Stimulated activated effector memory CD8-positive, alpha-beta T cell treated with anti-CD3 and anti-CD28 coated beads, Interleukin-12 subunit alpha, Interleukin-12 subunit beta, amount 100 ng/mL, for 72 hours (primary cell): Measurements from ENCODE around the gene TNFAIP8L3.

Source experiments
- ATAC-seq: fragments of 150-1000 bp; cut with Tn5 transposase; 2 replicates; pipeline ENCODE4 v1.10.0; 2021
- DNase-seq, 2 donors: peaks; one replicate each; pipeline ENCODE4 v3.0.0; 2021 to 2022; ENCODE audit warnings: low spot score in 2 of 2
- H3K27ac Mint-ChIP-seq: one replicate; pipeline ENCODE4 v1.8.0; 2022; ENCODE audit warnings: mild to moderate bottlenecking, mixed read lengths
- H3K36me3 Mint-ChIP-seq: one replicate; pipeline ENCODE4 v1.8.0; 2022; ENCODE audit warnings: mild to moderate bottlenecking, mixed read lengths
- H3K4me1 Mint-ChIP-seq: one replicate; pipeline ENCODE4 v1.8.0; 2022; ENCODE audit warnings: mixed read lengths
- H3K4me3 Mint-ChIP-seq: one replicate; pipeline ENCODE4 v1.8.0; 2022; ENCODE audit warnings: mild to moderate bottlenecking, mixed read lengths
- H3K9me3 Mint-ChIP-seq: one replicate; pipeline ENCODE4 v1.8.0; 2022; ENCODE audit warnings: mixed read lengths

TNFAIP8L3 gene

GRCh38 chr15:51030649-51031316, 63.9 kb downstream of the TNFAIP8L3 start:
- no peaks in the 10 kb centered on the region for H3K36me3 Mint-ChIP-seq
- no peaks in the 10 kb centered on the region for H3K9me3 Mint-ChIP-seq
- H3K27ac Mint-ChIP-seq = no peak overlapping the region
- no peaks in the 10 kb centered on the region for H3K4me1 Mint-ChIP-seq
- DNase-seq (no peak), ATAC-seq (no peak)
- H3K4me3 Mint-ChIP-seq = no peak overlapping the region

DNA sequence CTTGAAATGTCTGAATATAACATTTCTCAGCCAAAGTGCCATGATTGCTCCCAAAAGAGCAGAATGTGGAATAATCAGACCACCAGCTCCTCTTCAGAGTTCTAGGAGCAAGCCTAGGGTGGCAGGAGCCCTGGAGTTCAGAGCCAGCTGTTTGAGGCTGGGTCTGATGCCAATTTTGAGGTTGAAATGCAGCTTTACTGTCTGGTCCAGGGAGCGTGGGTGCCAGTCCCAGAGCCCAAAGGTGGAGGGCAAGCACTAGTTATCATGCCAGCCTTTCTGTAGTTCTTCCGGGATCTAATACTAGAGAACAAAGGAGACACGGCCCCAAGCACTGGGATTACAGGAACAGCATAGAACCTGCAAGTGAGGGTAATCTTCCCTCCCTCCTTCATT, 69.3 kb downstream of the TNFAIP8L3 start:
- H3K36me3 Mint-ChIP-seq = no peaks in the 10 kb centered on the region
- DNase-seq (no peak), ATAC-seq (no peak)
- no peak overlapping the region for H3K27ac Mint-ChIP-seq
- H3K9me3 Mint-ChIP-seq = no peaks in the 10 kb centered on the region
- no peaks in the 10 kb centered on the region for H3K4me1 Mint-ChIP-seq
- H3K4me3 Mint-ChIP-seq = no peak overlapping the region

DNA sequence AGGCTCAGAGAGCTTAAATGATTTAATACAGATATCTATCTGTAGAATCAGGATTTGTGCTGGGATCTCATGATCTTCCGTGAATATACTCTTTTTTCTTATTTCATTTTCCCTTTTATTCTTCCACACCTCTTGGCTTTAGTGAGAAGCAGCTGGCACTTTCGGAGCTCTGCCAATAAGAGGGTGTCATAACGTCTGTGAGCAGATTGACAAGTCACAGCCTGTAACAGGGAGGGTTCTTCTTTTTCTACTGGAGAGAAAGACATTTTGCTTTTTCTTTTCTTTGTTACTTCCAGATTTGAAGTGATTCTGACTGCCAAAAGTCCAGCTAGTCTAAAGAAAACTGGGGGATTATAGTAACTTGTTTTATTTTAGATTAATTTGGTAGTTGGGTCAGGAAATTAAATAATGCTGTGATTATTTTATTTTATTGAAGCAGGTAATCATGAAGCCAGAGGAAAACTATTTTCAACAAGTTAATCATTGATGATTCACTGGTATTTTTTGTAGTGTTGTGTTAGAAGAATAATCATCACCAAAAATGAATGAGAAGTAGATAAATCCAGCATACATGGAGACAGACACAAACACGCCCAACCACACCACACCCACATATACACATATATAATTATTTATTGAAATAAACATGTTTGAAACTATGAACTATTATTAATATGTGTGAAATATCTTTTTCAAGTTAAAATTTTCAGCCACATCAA, 69.8 kb downstream of the TNFAIP8L3 start:
- DNase-seq (no peak), ATAC-seq (no peak)
- peaks cover 2% of the 10 kb centered on the region for H3K9me3 Mint-ChIP-seq
- no peaks in the 10 kb centered on the region for H3K4me1 Mint-ChIP-seq
- no peak overlapping the region for H3K27ac Mint-ChIP-seq
- H3K4me3 Mint-ChIP-seq = no peak overlapping the region
- no peaks in the 10 kb centered on the region for H3K36me3 Mint-ChIP-seq

GRCh38 chr15:51023499-51023898, 71.2 kb downstream of the TNFAIP8L3 start:
- DNase-seq = no peak
- H3K4me3 Mint-ChIP-seq = no peak overlapping the region
- no peak overlapping the region for H3K27ac Mint-ChIP-seq
- no peak for ATAC-seq
- H3K36me3 Mint-ChIP-seq = no peaks in the 10 kb centered on the region
- H3K4me1 Mint-ChIP-seq = no peaks in the 10 kb centered on the region
- peaks cover 3% of the 10 kb centered on the region for H3K9me3 Mint-ChIP-seq

- ATAC-seq = no peak
- Mint-ChIP-seq H3K36me3 (no peaks in the 10 kb centered on the region), H3K9me3 (peaks cover 3% of the 10 kb centered on the region), H3K4me3 (no peak overlapping the region), H3K27ac (no peak overlapping the region), H3K4me1 (no peaks in the 10 kb centered on the region)
- no peak for DNase-seq
These were observed 72.5 kb downstream of the TNFAIP8L3 start for GRCh38 chr15:51022206-51022605.

DNA sequence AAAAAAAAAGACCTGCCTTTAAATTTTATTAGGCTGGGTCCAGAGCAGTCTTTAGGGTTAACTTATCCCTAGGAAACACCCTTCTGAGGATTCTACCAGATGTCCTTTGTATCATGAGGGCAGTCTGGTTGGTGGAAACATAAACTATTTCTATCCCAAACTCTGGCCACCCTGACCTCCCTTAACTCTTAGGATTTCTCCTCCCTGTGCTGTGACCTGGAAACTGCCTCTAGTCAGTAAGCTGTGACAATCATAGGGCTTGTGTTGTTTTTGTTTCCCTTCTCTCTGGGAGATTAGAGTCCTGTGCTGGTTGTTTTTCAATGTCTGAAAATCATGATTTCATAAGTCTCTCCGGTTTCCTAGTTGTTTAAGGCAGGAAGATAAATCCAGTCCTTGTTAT, 78.1 kb downstream of the TNFAIP8L3 start:
- ATAC-seq = no peak
- no peak for DNase-seq
- no peak overlapping the region for H3K4me3 Mint-ChIP-seq
- H3K9me3 Mint-ChIP-seq = peaks cover 3% of the 10 kb centered on the region
- H3K27ac Mint-ChIP-seq = no peak overlapping the region
- H3K4me1 Mint-ChIP-seq = no peaks in the 10 kb centered on the region
- no peaks in the 10 kb centered on the region for H3K36me3 Mint-ChIP-seq

DNA sequence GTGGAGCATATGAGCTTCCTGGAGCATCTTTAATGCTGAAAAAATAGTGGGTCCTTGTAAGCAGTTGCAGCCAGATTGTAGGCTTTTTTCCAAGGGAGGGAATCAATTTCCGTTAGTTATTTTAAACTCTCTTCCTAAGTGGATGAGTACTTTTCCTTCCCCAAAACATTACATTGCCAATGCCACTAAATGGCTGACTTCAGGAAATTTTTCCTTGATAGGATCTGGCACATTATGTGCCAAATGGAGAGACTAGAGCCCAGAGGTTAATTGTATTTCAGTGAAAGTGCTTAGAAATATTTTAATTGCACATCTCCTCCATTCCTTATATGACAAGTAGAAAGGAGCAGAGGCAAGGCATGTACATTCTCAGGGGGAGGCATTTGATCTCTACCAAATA, 83.5 kb downstream of the TNFAIP8L3 start:
- peaks cover 7% of the 10 kb centered on the region for H3K36me3 Mint-ChIP-seq

DNA sequence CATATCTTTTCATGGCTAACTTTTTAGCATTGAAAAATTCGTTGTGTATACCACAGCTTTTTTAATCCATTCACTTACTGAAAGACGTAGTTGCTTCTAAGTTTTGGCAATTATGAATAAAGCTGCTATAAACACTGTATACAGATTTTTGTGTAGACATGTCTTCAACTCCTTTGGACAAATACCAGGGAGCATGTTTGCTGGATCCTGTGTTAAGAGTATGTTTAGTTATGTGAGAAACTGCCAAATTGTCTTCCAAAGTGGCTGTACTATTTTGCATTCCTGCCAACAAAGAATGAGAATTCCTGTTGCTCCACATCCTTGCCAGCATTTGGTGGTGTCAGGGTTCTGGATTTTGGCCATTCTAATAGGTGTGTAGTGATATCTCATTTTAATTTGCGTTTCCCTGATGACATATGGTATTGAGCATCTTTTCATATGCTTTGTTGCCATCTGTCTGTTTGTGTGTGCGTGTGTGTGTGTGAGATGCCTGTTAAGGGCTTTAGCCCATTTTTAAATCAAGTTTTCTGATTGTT, 87.5 kb downstream of the TNFAIP8L3 start:
- no peak overlapping the region for H3K4me3 Mint-ChIP-seq
- peaks cover 12% of the 10 kb centered on the region for H3K36me3 Mint-ChIP-seq
- no peaks in the 10 kb centered on the region for H3K4me1 Mint-ChIP-seq
- no peak for DNase-seq
- ATAC-seq = no peak
- H3K27ac Mint-ChIP-seq = no peak overlapping the region
- peaks cover 3% of the 10 kb centered on the region for H3K9me3 Mint-ChIP-seq

More for the DNA sequence above, 83.5 kb downstream of the TNFAIP8L3 start:
- Mint-ChIP-seq H3K9me3 (peaks cover 3% of the 10 kb centered on the region), H3K4me3 (no peak overlapping the region), H3K4me1 (no peaks in the 10 kb centered on the region), H3K27ac (no peak overlapping the region)
- DNase-seq (no peak), ATAC-seq (no peak)
